T-helper 2 cell treated with Interferon-gamma antibody and Interleukin-4, amounts not matched to agents 5 μg/mL and 100 μg/mL, for 36 hours (primary cell): Measurements from ENCODE around the gene RAB43.

Experiments used
- DNase-seq: peaks from one replicate; pipeline ENCODE4 v3.0.0; 2021; ENCODE audit warnings: low spot score
- H3K27ac Mint-ChIP-seq: one replicate; pipeline ENCODE4 v1.8.0; 2021; ENCODE audit warnings: mild to moderate bottlenecking, mixed read lengths
- H3K27me3 Mint-ChIP-seq: one replicate; pipeline ENCODE4 v1.8.0; 2021; ENCODE audit warnings: low read depth, mixed read lengths
- H3K36me3 Mint-ChIP-seq: one replicate; pipeline ENCODE4 v1.8.0; 2021; ENCODE audit warnings: low read depth, mixed read lengths
- H3K4me1 Mint-ChIP-seq: one replicate; pipeline ENCODE4 v1.8.0; 2021; ENCODE audit warnings: low read depth, mixed read lengths
- H3K4me3 Mint-ChIP-seq: one replicate; pipeline ENCODE4 v1.8.0; 2022; ENCODE audit warnings: mild to moderate bottlenecking, moderate library complexity, mixed read lengths
- H3K9me3 Mint-ChIP-seq: one replicate; pipeline ENCODE4 v1.8.0; 2021; ENCODE audit warnings: mixed read lengths

The RAB43 gene

GRCh38 chr3:129131465-129132088 is 10.0 kb upstream of the RAB43 start:
- H3K4me1 Mint-ChIP-seq, result peaks cover 2% of the 10 kb centered on the region
- no peaks in the 10 kb centered on the region for H3K9me3 Mint-ChIP-seq
- no peaks in the 10 kb centered on the region for H3K27me3 Mint-ChIP-seq
- H3K27ac Mint-ChIP-seq, result no peak overlapping the region
- no peak overlapping the region for H3K4me3 Mint-ChIP-seq
- H3K36me3 Mint-ChIP-seq, result peaks cover 48% of the 10 kb centered on the region
- DNase-seq, result no peak

DNA sequence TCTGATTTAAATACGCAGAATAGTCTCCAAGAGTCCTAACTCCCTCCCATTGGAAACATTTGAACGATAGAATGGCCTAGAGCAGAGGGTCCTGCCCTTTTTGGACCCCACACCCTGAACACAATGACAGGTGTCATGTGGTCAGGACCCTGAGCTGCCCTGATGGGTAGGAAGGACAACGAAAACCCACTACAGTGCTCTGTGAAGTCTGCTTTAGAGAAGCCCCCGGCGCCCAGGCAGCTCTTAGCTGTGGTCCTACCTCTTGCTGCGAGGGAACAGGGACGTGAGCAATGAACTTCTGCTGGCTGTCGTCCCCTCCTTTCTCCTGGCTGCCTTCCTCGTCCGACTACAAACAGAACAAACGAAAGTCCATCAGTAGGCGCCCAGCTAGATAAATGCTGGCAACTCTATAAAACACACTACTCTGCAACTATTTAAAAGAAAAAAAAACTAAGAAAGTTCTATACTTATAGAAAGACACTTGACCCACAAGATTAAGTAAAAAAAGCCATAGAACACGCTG is 8.7 kb upstream of the RAB43 start:
- Mint-ChIP-seq H3K9me3 (no peaks in the 10 kb centered on the region), H3K27me3 (no peaks in the 10 kb centered on the region), H3K36me3 (peaks cover 52% of the 10 kb centered on the region), H3K27ac (no peak overlapping the region), H3K4me1 (peaks cover 2% of the 10 kb centered on the region), H3K4me3 (no peak overlapping the region)
- DNase-seq, result no peak

DNA sequence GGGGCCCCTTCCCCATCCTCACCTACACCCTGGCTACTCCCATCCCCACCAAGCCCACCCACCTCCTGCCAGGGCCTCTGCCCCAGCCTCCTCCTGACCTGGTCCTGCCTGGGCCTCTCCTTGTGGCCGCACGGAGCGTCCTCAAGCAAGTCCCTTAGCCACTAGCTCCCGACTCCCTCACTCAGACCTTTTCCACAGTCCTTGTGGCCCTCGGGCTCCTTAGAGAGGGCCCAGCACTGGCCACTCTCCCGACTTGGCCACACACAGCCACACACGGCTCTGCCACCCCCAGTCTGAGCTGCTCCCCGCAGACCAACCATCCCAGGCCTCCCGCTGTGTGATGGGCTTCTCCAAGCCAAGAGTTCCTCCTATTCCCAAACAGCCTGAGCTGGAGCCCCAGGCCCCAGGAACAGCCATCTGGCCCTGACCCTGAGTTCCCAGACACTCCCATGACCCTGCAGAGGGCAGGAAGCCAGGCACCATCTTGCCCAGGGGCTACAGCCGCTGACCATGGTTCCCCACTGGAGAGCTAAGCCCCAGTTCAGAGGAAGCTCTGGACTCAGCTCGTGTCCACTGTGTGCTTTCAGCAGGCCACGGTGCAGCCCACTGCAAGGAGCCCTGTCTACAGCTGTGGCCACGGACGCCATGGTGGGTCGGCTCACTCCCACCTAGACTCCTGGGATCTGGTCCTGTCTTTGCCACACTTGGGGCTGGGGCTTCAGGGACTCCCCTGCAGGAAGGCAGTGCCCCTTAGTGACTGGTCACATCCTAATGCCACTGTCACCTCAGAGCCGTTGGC is 7.0 kb upstream of the RAB43 start:
- H3K4me3 Mint-ChIP-seq, result no peak overlapping the region
- H3K4me1 Mint-ChIP-seq, result peaks cover 5% of the 10 kb centered on the region
- H3K36me3 Mint-ChIP-seq, result peaks cover 42% of the 10 kb centered on the region
- H3K27me3 Mint-ChIP-seq, result no peaks in the 10 kb centered on the region
- no peak for DNase-seq
- H3K27ac Mint-ChIP-seq, result no peak overlapping the region
- H3K9me3 Mint-ChIP-seq, result no peaks in the 10 kb centered on the region

DNA sequence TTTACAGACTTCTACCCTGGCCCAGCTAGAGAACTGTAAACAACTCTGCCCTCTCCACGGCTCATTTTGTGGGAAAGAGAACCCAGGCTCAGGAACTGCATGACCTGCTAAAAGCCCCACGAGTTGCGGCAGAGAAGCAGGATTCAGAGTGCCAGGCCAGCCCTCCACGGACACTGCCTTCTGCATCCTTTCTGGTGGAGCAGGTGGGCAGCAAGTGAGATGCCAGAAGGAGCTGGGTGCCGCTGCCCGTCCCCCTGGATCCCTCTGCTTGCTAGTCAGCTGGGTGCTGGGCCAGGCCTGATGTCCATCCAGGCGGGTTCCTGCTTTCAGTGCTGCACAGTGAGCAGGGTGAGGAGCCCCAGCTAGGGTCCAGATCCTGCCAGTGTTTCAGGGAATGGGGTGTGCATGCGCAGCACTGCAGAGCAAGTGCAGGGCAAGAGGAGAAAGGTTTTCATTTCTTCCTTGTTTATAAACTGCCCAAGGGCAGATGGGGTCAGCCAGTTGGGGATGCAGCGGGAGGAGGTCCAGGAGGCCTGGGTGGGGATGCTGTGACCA is 5.2 kb upstream of the RAB43 start:
- no peaks in the 10 kb centered on the region for H3K27me3 Mint-ChIP-seq
- H3K27ac Mint-ChIP-seq, result peak overlapping the region; percentile 41
- no peak for DNase-seq
- H3K4me3 Mint-ChIP-seq, result no peak overlapping the region
- H3K9me3 Mint-ChIP-seq, result no peaks in the 10 kb centered on the region
- H3K36me3 Mint-ChIP-seq, result peaks cover 29% of the 10 kb centered on the region
- peaks cover 15% of the 10 kb centered on the region for H3K4me1 Mint-ChIP-seq

GRCh38 chr3:129123314-129124060 is 1.9 kb upstream of the RAB43 start:
- H3K4me3 Mint-ChIP-seq, result peak overlapping the region; percentile 18
- peaks cover 32% of the 10 kb centered on the region for H3K36me3 Mint-ChIP-seq
- DNase-seq, result no peak
- no peaks in the 10 kb centered on the region for H3K27me3 Mint-ChIP-seq
- peaks cover 30% of the 10 kb centered on the region for H3K4me1 Mint-ChIP-seq
- peak overlapping the region; percentile 60 for H3K27ac Mint-ChIP-seq
- no peaks in the 10 kb centered on the region for H3K9me3 Mint-ChIP-seq

- peaks cover 39% of the 10 kb centered on the region for H3K4me1 Mint-ChIP-seq
- H3K36me3 Mint-ChIP-seq, result peaks cover 37% of the 10 kb centered on the region
- DNase-seq, result no peak
These were observed 908 bp upstream of the RAB43 start for GRCh38 chr3:129122412-129123011.

DNA sequence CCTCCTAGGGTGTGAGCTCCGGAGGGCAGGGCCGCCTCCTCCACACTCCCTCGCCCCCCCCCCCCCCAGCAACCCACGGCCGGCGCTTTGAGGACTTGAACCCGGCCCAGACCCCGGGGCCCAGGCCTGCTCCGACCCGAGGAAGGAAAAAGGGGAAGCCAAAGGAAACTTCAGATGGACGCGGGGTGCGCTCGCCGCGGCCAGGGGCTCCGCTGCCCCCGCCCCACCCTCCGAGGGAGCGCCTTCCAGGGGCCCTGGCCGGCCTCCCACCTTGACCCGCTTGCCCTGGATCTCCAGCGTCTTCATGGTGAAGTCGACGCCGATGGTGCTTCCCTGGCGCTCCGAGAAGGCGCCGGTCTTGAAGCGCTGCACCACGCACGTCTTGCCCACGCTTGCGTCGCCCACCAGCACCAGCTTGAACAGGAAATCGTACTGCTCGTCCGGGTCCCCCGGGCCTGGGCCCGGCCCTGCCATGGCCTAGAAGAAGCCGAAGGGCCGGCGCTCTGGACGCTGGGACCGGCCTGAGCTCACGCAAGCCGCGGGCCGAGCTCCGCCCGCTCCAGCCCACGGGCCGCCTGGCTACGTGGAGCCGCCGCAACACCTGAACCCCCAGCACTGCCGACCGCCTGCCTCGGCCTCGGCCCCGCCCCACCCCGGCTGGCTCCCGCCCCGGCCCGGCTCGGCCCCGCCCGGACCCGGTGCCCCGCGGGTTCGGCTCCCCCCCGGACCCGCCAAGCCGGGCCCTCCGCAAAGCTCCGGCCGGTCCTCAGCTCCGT is 400 bp downstream of the RAB43 start:
- peak; percentile 47 for DNase-seq
- H3K4me3 Mint-ChIP-seq, result peak overlapping the region; percentile 93
- H3K4me1 Mint-ChIP-seq, result peaks cover 51% of the 10 kb centered on the region
- H3K9me3 Mint-ChIP-seq, result no peaks in the 10 kb centered on the region
- H3K27ac Mint-ChIP-seq, result peak overlapping the region; percentile 95
- H3K36me3 Mint-ChIP-seq, result peaks cover 43% of the 10 kb centered on the region
- H3K27me3 Mint-ChIP-seq, result no peaks in the 10 kb centered on the region

More at GRCh38 chr3:129122412-129123011, 908 bp upstream of the RAB43 start:
- Mint-ChIP-seq H3K27ac (peak overlapping the region; percentile 60), H3K9me3 (no peaks in the 10 kb centered on the region), H3K4me3 (peak overlapping the region; percentile 50), H3K27me3 (no peaks in the 10 kb centered on the region)

- DNase-seq, result peak; percentile 94
- peak overlapping the region; percentile 95 for H3K27ac Mint-ChIP-seq
- H3K36me3 Mint-ChIP-seq, result peaks cover 45% of the 10 kb centered on the region
- H3K4me3 Mint-ChIP-seq, result peak overlapping the region; percentile 93
- H3K4me1 Mint-ChIP-seq, result peaks cover 56% of the 10 kb centered on the region
- no peaks in the 10 kb centered on the region for H3K27me3 Mint-ChIP-seq
- H3K9me3 Mint-ChIP-seq, result no peaks in the 10 kb centered on the region
These were observed 1.2 kb downstream of the RAB43 start for GRCh38 chr3:129120254-129121004.

DNA sequence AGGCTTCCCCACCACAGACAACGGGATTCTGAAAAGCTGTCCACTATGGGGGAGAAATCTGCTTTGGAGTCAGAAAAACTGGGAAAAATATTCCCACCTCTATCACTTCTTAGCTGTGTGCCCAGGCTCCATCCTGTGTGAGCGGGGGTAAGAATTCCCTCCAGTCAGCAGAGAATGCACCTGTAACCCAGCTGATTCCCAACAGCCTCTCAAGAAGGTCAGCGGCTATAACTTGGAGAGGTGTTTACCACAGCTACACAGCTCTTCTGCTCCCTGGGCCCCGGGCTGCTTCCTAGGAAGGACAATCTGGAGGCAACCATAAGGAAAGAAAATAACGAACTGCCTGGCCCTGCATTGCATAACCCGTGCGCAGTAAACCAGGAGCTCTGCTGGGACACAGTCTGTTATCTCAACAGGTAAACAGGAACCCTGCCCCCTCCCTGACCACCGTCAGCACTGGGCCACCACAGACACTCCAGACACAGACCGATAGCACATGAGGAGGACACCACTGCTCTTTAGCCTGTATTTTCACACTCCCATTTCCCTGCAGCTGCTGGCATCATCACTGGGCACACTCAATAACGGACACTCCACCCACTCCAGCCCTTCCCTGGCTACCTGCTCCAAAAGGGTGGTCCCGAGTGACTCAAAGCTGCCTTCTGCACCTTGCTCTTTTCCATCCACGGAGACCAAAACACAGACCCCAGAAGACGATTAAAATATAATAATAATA is 2.1 kb downstream of the RAB43 start:
- peak; percentile 31 for DNase-seq

GRCh38 chr3:129118745-129119144 is 2.9 kb downstream of the RAB43 start:
- peak overlapping the region; percentile 93 for H3K4me3 Mint-ChIP-seq
- H3K36me3 Mint-ChIP-seq, result peaks cover 54% of the 10 kb centered on the region
- H3K9me3 Mint-ChIP-seq, result no peaks in the 10 kb centered on the region
- no peaks in the 10 kb centered on the region for H3K27me3 Mint-ChIP-seq
- peak overlapping the region; percentile 95 for H3K27ac Mint-ChIP-seq
- peaks cover 67% of the 10 kb centered on the region for H3K4me1 Mint-ChIP-seq
- peak; percentile 49 for DNase-seq

More for the DNA sequence above, 2.1 kb downstream of the RAB43 start:
- peak overlapping the region; percentile 93 for H3K4me3 Mint-ChIP-seq
- H3K27me3 Mint-ChIP-seq, result no peaks in the 10 kb centered on the region
- H3K9me3 Mint-ChIP-seq, result no peaks in the 10 kb centered on the region
- H3K27ac Mint-ChIP-seq, result peak overlapping the region; percentile 95
- peaks cover 60% of the 10 kb centered on the region for H3K4me1 Mint-ChIP-seq
- H3K36me3 Mint-ChIP-seq, result peaks cover 48% of the 10 kb centered on the region

DNA sequence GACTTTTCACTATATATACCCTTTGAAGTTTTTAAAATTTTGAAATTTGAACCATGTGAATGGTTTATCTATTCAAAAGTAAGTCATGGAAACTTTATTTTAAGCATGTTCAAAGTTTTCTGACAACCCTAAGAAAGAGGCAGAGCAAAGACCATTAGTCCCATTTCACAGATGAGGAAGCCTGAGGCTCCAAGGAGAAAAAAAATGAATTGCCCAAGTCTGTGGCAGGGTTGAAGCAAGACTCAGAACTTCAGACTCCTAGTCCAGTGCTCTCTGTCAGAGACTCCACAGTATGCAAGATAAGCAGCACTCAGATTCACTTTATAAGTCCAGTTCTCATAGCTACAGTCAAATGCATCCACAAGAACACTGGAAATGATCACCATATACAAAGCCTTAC is 4.5 kb downstream of the RAB43 start:
- H3K4me3 Mint-ChIP-seq, result peak overlapping the region; percentile 93
- no peaks in the 10 kb centered on the region for H3K27me3 Mint-ChIP-seq
- peaks cover 62% of the 10 kb centered on the region for H3K36me3 Mint-ChIP-seq
- H3K27ac Mint-ChIP-seq, result peak overlapping the region; percentile 95
- H3K9me3 Mint-ChIP-seq, result no peaks in the 10 kb centered on the region
- DNase-seq, result no peak
- peaks cover 65% of the 10 kb centered on the region for H3K4me1 Mint-ChIP-seq

DNA sequence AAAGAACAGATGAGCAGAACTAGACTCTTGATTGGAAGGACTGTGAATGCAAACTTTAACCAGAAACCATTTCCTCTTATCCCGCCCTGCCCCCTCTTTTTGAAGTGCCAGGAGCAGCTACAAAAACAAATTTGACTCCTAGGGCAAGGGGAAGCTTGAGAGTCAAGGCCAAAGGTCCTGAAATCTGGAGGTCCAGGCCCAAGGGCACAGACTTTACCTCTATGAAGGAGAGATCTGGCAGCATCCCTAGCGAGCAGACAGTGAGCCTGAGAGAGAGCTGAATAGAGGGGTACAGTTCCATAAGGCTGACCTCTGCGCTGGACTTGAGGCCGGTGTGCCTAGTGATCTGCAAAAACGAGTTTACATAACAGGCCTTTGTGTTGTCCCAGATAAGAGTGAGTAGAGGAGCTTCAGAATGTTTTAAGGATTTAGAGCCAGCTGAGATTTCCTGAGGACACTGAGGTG is 5.1 kb downstream of the RAB43 start:
- H3K9me3 Mint-ChIP-seq, result no peaks in the 10 kb centered on the region
- peaks cover 62% of the 10 kb centered on the region for H3K36me3 Mint-ChIP-seq

More for the DNA sequence above, 5.1 kb downstream of the RAB43 start:
- no peaks in the 10 kb centered on the region for H3K27me3 Mint-ChIP-seq
- DNase-seq, result peak; percentile 10
- H3K4me1 Mint-ChIP-seq, result peaks cover 66% of the 10 kb centered on the region
- peak overlapping the region; percentile 81 for H3K4me3 Mint-ChIP-seq
- H3K27ac Mint-ChIP-seq, result peak overlapping the region; percentile 80
